ENCODE results near the gene DLG1.

DNA sequence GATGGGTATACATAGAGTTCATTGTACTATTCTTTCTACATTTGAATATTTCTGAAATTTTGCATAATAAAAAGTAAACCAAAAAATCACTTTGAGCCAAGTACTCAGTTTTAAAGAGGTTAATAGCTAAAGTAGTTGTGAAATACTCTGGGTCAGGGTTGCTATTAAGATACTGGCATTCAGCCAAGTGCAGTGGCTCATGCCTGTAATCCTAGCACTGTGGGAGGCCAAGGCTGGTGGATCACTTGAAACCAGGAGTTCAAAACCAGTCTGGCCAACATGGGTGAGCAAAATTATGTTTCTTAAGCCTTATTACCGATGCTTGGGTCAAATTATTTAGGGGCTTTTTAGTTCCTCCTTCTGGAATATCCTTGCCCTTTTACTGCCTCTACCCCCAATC, 146.8 kb downstream of the DLG1 start:
- TF ChIP-seq CTCF (IDR thresholded peaks at IDR 0.05), result no peak
- TF ChIP-seq POLR2A (IDR thresholded peaks at IDR 0.05), result no peak
